HL-60/S4 treated with retinoic acid at 250 ng/mL for 4 days and 3 days (cell line): ENCODE results near the gene SLC4A3.
"Not testable (repeated sequence)": the region's sequence is repeated elsewhere in the genome, so short reads cannot be mapped to it uniquely, and the experiment has no call there.

Source experiments
- in situ Hi-C: fragments of 300-500 bp; cut with MboI; formaldehyde crosslinking; loops from 2 replicates; pipeline ENCODE4 v1.7.0; 2022; ENCODE audit warnings: low sequenced_read_pairs

Gene SLC4A3

GRCh38 chr2:219672406-219672805 is 45.0 kb downstream of the SLC4A3 start:
- in situ Hi-C loops, result no loop called here

GRCh38 chr2:219675221-219675620 is 47.8 kb downstream of the SLC4A3 start:
- in situ Hi-C loops, result no loop called here

- in situ Hi-C loops, result no loop called here
These were observed 49.2 kb downstream of the SLC4A3 start for GRCh38 chr2:219676586-219676985.

- in situ Hi-C loops, result no loop called here
These were observed 51.6 kb downstream of the SLC4A3 start for GRCh38 chr2:219679041-219679440.

- in situ Hi-C loops, result no loop called here
These were observed 52.1 kb downstream of the SLC4A3 start for GRCh38 chr2:219679571-219679970.

- in situ Hi-C loops, result no loop called here
These were observed 53.7 kb downstream of the SLC4A3 start for GRCh38 chr2:219680958-219681693.

GRCh38 chr2:219681694-219682300 is 54.4 kb downstream of the SLC4A3 start:
- in situ Hi-C loops, result no loop called here

GRCh38 chr2:219683474-219683873 is 56.0 kb downstream of the SLC4A3 start:
- in situ Hi-C loops, result not testable (repeated sequence)

GRCh38 chr2:219684721-219685689 is 57.6 kb downstream of the SLC4A3 start:
- in situ Hi-C loops, result no loop called here

GRCh38 chr2:219687272-219687671 is 59.8 kb downstream of the SLC4A3 start:
- in situ Hi-C loops, result no loop called here

GRCh38 chr2:219687882-219688559 is 60.6 kb downstream of the SLC4A3 start:
- in situ Hi-C loops, result no loop called here

GRCh38 chr2:219688560-219689445 is 61.4 kb downstream of the SLC4A3 start:
- in situ Hi-C loops, result no loop called here

GRCh38 chr2:219689676-219690628 is 62.5 kb downstream of the SLC4A3 start:
- in situ Hi-C loops, result no loop called here

- in situ Hi-C loops, result no loop called here
These were observed 64.1 kb downstream of the SLC4A3 start for GRCh38 chr2:219691571-219691970.
